PFSK-1 (cell line): ENCODE results near the gene FGF14.

ENCODE experiments used
- FOXP2 ChIP-seq: optimal IDR thresholded peaks from 2 replicates; pipeline ENCODE3; 2011; ENCODE audit warnings: borderline replicate concordance, control low read depth, inconsistent platforms; ENCODE audit not compliant: insufficient read depth; ENCODE audit errors: extremely low read length, extremely low read depth
- POLR2AphosphoS5 ChIP-seq: IDR thresholded peaks from 2 replicates; pipeline ENCODE4 v1.6.1; 2012; ENCODE audit warnings: low read depth, mild to moderate bottlenecking, control low read depth, low read length, moderate library complexity
- REST ChIP-seq, 2 experiments: IDR thresholded peaks; 2 replicates each; pipeline versions ENCODE4 v1.6.1 to v1.8.0; 2011 to 2012; ENCODE audit warnings: low read depth in 2 of 2, low read length in 2 of 2, control low read depth in 1 of 2, inconsistent platforms in 1 of 2, mild to moderate bottlenecking in 1 of 2, moderate library complexity in 1 of 2; ENCODE audit not compliant: insufficient read depth in 1 of 2
- SIN3A ChIP-seq: IDR thresholded peaks from 2 replicates; pipeline ENCODE4 v1.6.1; 2012; ENCODE audit warnings: mild to moderate bottlenecking, low read length, moderate library complexity, borderline replicate concordance; ENCODE audit not compliant: insufficient read depth
- TAF1 ChIP-seq: IDR thresholded peaks from 2 replicates; pipeline ENCODE4 v1.6.1; 2012; ENCODE audit warnings: low read length, control low read depth, borderline replicate concordance; ENCODE audit not compliant: insufficient read depth

DNA sequence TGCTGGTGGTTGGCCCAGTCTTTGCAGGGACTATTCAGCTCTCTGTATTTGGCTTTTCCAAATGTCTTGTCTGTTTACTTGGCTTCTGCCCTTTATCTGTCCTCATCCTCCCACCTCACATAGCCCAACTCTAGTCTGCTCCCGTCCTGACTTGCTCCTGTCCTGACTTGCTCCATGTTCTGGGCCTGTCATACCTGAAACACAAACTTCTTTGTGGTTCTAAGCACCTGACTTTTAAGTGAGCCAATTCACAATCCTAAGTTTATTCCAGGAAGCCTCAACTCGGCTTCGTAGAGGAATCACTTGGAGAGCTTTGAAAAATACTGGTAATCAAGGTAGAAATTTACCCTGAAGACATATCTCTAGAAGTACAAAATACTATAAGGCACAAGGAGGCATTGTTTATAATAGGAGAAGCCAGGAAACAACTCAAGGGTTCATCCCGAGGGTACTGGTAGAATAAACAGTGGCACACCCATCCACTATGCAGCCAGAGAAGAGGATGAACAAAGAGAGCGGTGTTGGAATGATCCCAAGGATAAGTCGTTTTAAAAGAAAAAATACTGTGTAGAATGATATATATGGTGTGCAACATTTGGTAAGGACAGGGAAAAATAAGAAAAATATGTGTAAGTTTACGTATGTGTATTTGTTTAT, 284.5 kb downstream of the FGF14 start:
- TF ChIP-seq SIN3A, result no peak
- no peak for TF ChIP-seq REST (IDR thresholded peaks at IDR 0.05; ENCODE audit: insufficient read depth in 1 of 2, low read depth in 2 of 2, low read length in 2 of 2)
- TF ChIP-seq TAF1, result no peak
- TF ChIP-seq POLR2AphosphoS5, result no peak
- TF ChIP-seq FOXP2, result no peak
